Measurements from ENCODE around the gene AMN1. TPM values are rescaled to one million over a fixed set of nuclear protein-coding genes. Genes with fewer than 3 reads are reported as not detected.
"Not testable (repeated sequence)": the region's sequence is repeated elsewhere in the genome, so short reads cannot be mapped to it uniquely, and the experiment has no call there.

Gene AMN1
- total RNA-seq, 1 experiment from 2014 or later: 3.9 TPM

DNA sequence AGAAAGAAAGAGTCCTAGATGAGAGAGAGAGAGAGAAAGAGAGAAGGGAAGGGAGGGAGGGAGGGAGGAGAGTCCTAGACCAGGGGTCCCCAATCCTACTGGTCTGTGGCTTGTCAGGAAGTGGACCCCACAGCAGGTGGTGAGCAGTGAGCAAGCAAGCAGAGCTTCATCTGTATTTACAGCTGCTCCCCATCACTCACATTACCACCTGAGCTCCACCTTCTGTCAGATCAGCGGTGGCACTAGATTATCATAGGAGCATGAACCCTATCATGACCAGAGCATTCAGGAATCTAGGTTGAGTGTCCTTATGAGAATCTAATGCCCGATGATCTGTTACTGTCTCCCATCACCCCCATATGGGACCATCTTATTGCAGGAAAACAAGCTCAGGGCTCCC lies 39.2 kb upstream of the AMN1 start:
- DNase-seq (no peak), ATAC-seq (no peak)
- no peaks in the 10 kb centered on the region for H3K27me3 ChIP-seq (ENCODE audit: low read length)
- no peaks in the 10 kb centered on the region for H4K20me1 ChIP-seq (ENCODE audit: low read length)
- POLR2A ChIA-PET (ENCODE audit: unreplicated experiment): interaction anchor here (0.7 kb wide), 1 partner anchor 191 kb away, joined by 3 read pairs; the partner anchor contains the start of gene RESF1
- no TSS peak for BruUV-seq (replicated peaks)
- no peaks in the 10 kb centered on the region for H3K36me3 ChIP-seq (ENCODE audit: low read depth, low read length)
- H2AFZ ChIP-seq (ENCODE audit: low read length): no peak overlapping the region
- H3K9me3 ChIP-seq (ENCODE audit: low read length): no peaks in the 10 kb centered on the region
- H3K9me2 ChIP-seq (replicated peaks; ENCODE audit: low read length): no peaks in the 10 kb centered on the region
- H3K4me3 ChIP-seq (ENCODE audit: low read length): no peak overlapping the region
- no peaks in the 10 kb centered on the region for H3K79me2 ChIP-seq (ENCODE audit: low read length)
- H3K4me2 ChIP-seq (ENCODE audit: low read length): no peak overlapping the region
- H3K9ac ChIP-seq (ENCODE audit: low read length): no peak overlapping the region
- intact Hi-C loops (cut with micrococcal nuclease): no loop called here
- TF ChIP-seq EZH2phosphoT487 (IDR thresholded peaks at IDR 0.05; ENCODE audit: borderline replicate concordance, low read length) (no peak), EZH2 (IDR thresholded peaks at IDR 0.05; ENCODE audit: low read length, unreplicated experiment) (no peak)
- TF ChIP-seq, protein P1, sequence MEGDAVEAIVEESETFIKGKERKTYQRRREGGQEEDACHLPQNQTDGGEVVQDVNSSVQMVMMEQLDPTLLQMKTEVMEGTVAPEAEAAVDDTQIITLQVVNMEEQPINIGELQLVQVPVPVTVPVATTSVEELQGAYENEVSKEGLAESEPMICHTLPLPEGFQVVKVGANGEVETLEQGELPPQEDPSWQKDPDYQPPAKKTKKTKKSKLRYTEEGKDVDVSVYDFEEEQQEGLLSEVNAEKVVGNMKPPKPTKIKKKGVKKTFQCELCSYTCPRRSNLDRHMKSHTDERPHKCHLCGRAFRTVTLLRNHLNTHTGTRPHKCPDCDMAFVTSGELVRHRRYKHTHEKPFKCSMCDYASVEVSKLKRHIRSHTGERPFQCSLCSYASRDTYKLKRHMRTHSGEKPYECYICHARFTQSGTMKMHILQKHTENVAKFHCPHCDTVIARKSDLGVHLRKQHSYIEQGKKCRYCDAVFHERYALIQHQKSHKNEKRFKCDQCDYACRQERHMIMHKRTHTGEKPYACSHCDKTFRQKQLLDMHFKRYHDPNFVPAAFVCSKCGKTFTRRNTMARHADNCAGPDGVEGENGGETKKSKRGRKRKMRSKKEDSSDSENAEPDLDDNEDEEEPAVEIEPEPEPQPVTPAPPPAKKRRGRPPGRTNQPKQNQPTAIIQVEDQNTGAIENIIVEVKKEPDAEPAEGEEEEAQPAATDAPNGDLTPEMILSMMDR (conservative IDR thresholded peaks at IDR 0.05; ENCODE audit: low read depth, low read length): no peak
- no peaks in the 10 kb centered on the region for H3F3A ChIP-seq (ENCODE audit: low read length, unreplicated experiment)
- H3K27ac ChIP-seq (ENCODE audit: low read length): no peak overlapping the region
- CTCF ChIA-PET: no interaction called here
- 0 out of 2 replicates have a peak, but pooled peaks cover 3% of the 10 kb centered on the region for H3K4me1 ChIP-seq (ENCODE audit: insufficient read depth, low read length)

DNA sequence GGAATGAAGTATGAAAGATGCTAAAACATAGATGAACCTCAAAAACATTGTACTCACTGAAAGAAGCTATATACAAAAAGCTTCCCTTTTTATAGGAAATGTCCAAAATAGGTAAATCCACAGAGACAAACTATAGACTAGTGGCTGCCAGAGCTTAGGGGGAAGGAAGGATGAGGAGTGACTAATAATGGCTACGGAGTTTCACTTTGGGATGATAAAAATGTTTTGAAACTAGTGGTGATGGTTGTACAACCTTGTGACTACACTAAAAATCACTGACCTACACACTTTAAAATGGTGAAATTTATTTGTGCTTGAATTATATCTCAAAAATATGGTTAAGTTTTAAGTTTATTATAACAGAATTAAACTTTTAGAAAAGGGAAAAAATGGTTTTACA lies 37.1 kb upstream of the AMN1 start:
- DNase-seq (no peak), ATAC-seq (no peak)
- ChIA-PET CTCF (no interaction called here), POLR2A (ENCODE audit: unreplicated experiment) (no interaction called here)
- Histone ChIP-seq H2AFZ (ENCODE audit: low read length) (no peak overlapping the region), H3K9me2 (replicated peaks; ENCODE audit: low read length) (no peaks in the 10 kb centered on the region), H3K9ac (ENCODE audit: low read length) (no peak overlapping the region), H3K36me3 (ENCODE audit: low read depth, low read length) (no peaks in the 10 kb centered on the region), H3K79me2 (ENCODE audit: low read length) (no peaks in the 10 kb centered on the region), H3K4me2 (ENCODE audit: low read length) (no peak overlapping the region), H3K9me3 (ENCODE audit: low read length) (no peaks in the 10 kb centered on the region), H4K20me1 (ENCODE audit: low read length) (no peaks in the 10 kb centered on the region), H3K27me3 (ENCODE audit: low read length) (no peaks in the 10 kb centered on the region), H3K27ac (ENCODE audit: low read length) (no peak overlapping the region), H3K4me3 (ENCODE audit: low read length) (no peak overlapping the region), H3F3A (ENCODE audit: low read length, unreplicated experiment) (no peaks in the 10 kb centered on the region), H3K4me1 (ENCODE audit: insufficient read depth, low read length) (0 out of 2 replicates have a peak, but pooled peaks cover 3% of the 10 kb centered on the region)
- TF ChIP-seq EZH2phosphoT487 (IDR thresholded peaks at IDR 0.05; ENCODE audit: borderline replicate concordance, low read length) (no peak), EZH2 (IDR thresholded peaks at IDR 0.05; ENCODE audit: low read length, unreplicated experiment) (no peak)
- TF ChIP-seq, protein P1 (conservative IDR thresholded peaks at IDR 0.05; ENCODE audit: low read depth, low read length): no peak
- BruUV-seq (replicated peaks): no TSS peak
- intact Hi-C loops (cut with micrococcal nuclease): no loop called here

DNA sequence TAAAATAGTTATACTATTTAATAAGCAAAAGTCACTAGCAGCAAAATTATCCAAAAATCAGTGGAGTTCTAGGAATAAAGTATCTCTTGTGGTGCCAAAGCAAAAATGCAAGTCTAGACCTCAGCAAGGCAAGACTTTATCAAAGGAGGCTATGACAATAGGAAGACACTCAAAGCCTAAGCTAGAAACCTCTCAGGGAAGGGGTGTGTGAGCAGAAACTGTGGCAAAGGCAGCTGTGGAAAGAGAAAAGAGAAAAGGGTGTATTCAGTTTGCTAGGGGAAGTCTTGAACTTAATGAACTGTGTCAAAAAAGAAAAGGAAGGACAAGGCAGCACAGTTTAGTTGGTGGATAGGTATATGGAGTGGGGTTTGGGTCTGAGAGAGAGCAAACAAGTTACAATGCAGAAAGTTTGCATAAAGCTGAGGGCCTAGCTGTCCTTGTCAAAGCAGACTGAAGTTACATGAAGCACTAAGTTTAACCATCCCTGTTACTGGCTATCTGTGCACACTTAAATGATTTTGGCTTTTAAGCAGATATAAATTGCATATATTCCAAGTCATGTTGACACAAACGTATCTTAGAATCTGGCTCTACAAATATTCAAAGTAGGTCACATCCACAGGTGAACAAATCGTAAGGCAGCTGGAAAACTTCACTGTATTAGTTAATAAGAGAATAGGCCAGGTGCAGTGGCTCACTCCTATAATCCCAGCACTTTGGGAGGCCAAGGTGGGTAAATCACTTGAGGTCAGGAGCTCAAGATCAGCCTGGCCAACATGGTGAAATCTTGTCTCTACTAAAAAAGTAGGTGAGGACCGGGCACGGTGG lies 31.0 kb upstream of the AMN1 start:
- H2AFZ ChIP-seq (ENCODE audit: low read length): no peak overlapping the region
- H3K9me2 ChIP-seq (replicated peaks; ENCODE audit: low read length): no peaks in the 10 kb centered on the region
- BruUV-seq (replicated peaks): no TSS peak
- no peak overlapping the region for H3K4me3 ChIP-seq (ENCODE audit: low read length)
- POLR2A ChIA-PET (ENCODE audit: unreplicated experiment): no interaction called here
- peaks cover 10% of the 10 kb centered on the region for H3K4me1 ChIP-seq (ENCODE audit: insufficient read depth, low read length)
- H3K9me3 ChIP-seq (ENCODE audit: low read length): no peaks in the 10 kb centered on the region
- intact Hi-C loops (cut with micrococcal nuclease): no loop called here
- no peak overlapping the region for H3K4me2 ChIP-seq (ENCODE audit: low read length)
- no peak for DNase-seq
- ATAC-seq: no peak
- no peaks in the 10 kb centered on the region for H3K36me3 ChIP-seq (ENCODE audit: low read depth, low read length)
- no peak overlapping the region for H3K9ac ChIP-seq (ENCODE audit: low read length)
- CTCF ChIA-PET: no interaction called here
- TF ChIP-seq EZH2 (IDR thresholded peaks at IDR 0.05; ENCODE audit: low read length, unreplicated experiment) (no peak), EZH2phosphoT487 (IDR thresholded peaks at IDR 0.05; ENCODE audit: borderline replicate concordance, low read length) (no peak)
- TF ChIP-seq, protein P1 (conservative IDR thresholded peaks at IDR 0.05; ENCODE audit: low read depth, low read length): no peak
- H3F3A ChIP-seq (ENCODE audit: low read length, unreplicated experiment): no peaks in the 10 kb centered on the region
- H3K27ac ChIP-seq (ENCODE audit: low read length): no peak overlapping the region
- no peaks in the 10 kb centered on the region for H4K20me1 ChIP-seq (ENCODE audit: low read length)
- H3K27me3 ChIP-seq (ENCODE audit: low read length): no peaks in the 10 kb centered on the region
- H3K79me2 ChIP-seq (ENCODE audit: low read length): no peaks in the 10 kb centered on the region

DNA sequence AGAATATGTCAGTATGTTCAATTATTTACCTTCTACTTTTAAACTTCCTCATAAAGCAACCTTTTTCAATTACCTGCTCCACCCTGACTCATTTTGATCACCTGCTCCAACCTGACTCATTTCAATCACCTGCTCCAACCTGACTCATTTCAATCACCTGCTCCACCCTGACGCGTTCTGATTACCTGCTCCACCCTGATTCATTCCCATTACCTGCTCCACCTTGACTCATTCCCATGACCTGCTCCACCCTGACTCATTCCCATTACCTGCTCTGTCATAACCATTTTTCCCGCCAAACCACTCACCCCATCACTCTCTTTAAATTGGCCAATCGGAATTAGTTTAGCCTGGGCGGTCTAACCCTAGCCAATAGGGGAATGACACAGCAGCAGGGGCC lies 29.5 kb upstream of the AMN1 start:
- POLR2A ChIA-PET (ENCODE audit: unreplicated experiment); intact Hi-C loops (cut with micrococcal nuclease); ATAC-seq; H3K9me2 ChIP-seq (replicated peaks; ENCODE audit: low read length); BruUV-seq (replicated peaks); H3K27ac ChIP-seq (ENCODE audit: low read length); H3K4me2 ChIP-seq (ENCODE audit: low read length); H3K4me1 ChIP-seq (ENCODE audit: insufficient read depth, low read length); H3K36me3 ChIP-seq (ENCODE audit: low read depth, low read length); H2AFZ ChIP-seq (ENCODE audit: low read length); H3K9me3 ChIP-seq (ENCODE audit: low read length); H3K27me3 ChIP-seq (ENCODE audit: low read length); H3K9ac ChIP-seq (ENCODE audit: low read length); H3F3A ChIP-seq (ENCODE audit: low read length, unreplicated experiment); H3K4me3 ChIP-seq (ENCODE audit: low read length); H3K79me2 ChIP-seq (ENCODE audit: low read length); H4K20me1 ChIP-seq (ENCODE audit: low read length); CTCF ChIA-PET: not testable (repeated sequence)
- peak; percentile 56 for DNase-seq

All from PC-3 (cell line).